WTC11 (cell line): Measurements from ENCODE around the gene SOX18. TPM values are rescaled to one million over a fixed set of nuclear protein-coding genes. Genes with fewer than 3 reads are reported as not detected.

Experiments
- ATAC-seq: fragments of 200-7000 bp; cut with Tn5 transposase; 2 replicates; pipeline ENCODE4 v1.10.0; 2021; ENCODE audit warnings: mild to moderate bottlenecking, moderate library complexity
- CTCF ChIA-PET: fragments of 300-600 bp; sonication (Branson Sonifier 250); formaldehyde crosslinking; loops from one replicate; lab custom pipeline; 2021; ENCODE audit warnings: antibody characterized with exemption; lab: Charles Lee
- POLR2A ChIA-PET: fragments of 350-600 bp; sonication (Branson Sonifier 250); formaldehyde crosslinking; loops from one replicate; lab custom pipeline; 2021; ENCODE audit warnings: antibody characterized with exemption; lab: Charles Lee
- DNase-seq: peaks from one replicate; pipeline ENCODE4 v3.0.0; 2021; ENCODE audit warnings: low spot score
- H3K27ac Mint-ChIP-seq: 2 replicates; pipeline ENCODE4 v1.8.0; 2021; ENCODE audit warnings: mixed read lengths
- H3K27me3 Mint-ChIP-seq: 2 replicates; pipeline ENCODE4 v1.8.0; 2021; ENCODE audit warnings: low read depth, mild to moderate bottlenecking, moderate library complexity, mixed read lengths
- H3K36me3 Mint-ChIP-seq: 2 replicates; pipeline ENCODE4 v1.8.0; 2021; ENCODE audit warnings: mixed read lengths
- H3K4me1 Mint-ChIP-seq: 2 replicates; pipeline ENCODE4 v1.8.0; 2022; ENCODE audit warnings: mixed read lengths
- H3K4me3 Mint-ChIP-seq: 2 replicates; pipeline ENCODE4 v1.8.0; 2021; ENCODE audit warnings: mild to moderate bottlenecking, moderate library complexity, mixed read lengths
- H3K9me3 Mint-ChIP-seq: 2 replicates; pipeline ENCODE4 v1.8.0; 2021; ENCODE audit warnings: mixed read lengths
- ATF1 ChIP-seq: sonication (generic); formaldehyde crosslinking; IDR thresholded peaks from 2 replicates; pipeline ENCODE4 v1.8.1; 2023; ENCODE audit warnings: mild to moderate bottlenecking, moderate library complexity, missing genetic modification reagents
- ETV6 ChIP-seq: sonication (generic); formaldehyde crosslinking; IDR thresholded peaks from 2 replicates; pipeline ENCODE4 v1.8.1; 2022; ENCODE audit warnings: mild to moderate bottlenecking, missing genetic modification reagents
- GTF2I ChIP-seq: fragments of 250-450 bp; sonication (Bioruptor Pico); conservative IDR thresholded peaks from 2 replicates; pipeline ENCODE4 v1.4.0; 2021; ENCODE audit warnings: mild to moderate bottlenecking
- HMGA2 ChIP-seq: fragments of 250-450 bp; sonication (Bioruptor Pico); IDR thresholded peaks from 2 replicates; pipeline ENCODE4 v1.4.0; 2021; ENCODE audit warnings: mild to moderate bottlenecking, moderate library complexity
- IRF2 ChIP-seq: sonication (generic); formaldehyde crosslinking; IDR thresholded peaks from 2 replicates; pipeline ENCODE4 v1.8.0; 2022; ENCODE audit warnings: low read depth, missing genetic modification reagents, borderline replicate concordance
- MXD4 ChIP-seq: fragments of 250-450 bp; sonication (Bioruptor Pico); IDR thresholded peaks from 2 replicates; pipeline ENCODE4 v1.8.0; 2021; ENCODE audit warnings: mild to moderate bottlenecking, moderate library complexity, borderline replicate concordance
- NR3C1 ChIP-seq: sonication (generic); formaldehyde crosslinking; conservative IDR thresholded peaks from 2 replicates; pipeline ENCODE4 v1.8.1; 2023; ENCODE audit warnings: low read depth, mild to moderate bottlenecking, missing genetic modification reagents
- SOX15 ChIP-seq: fragments of 250-450 bp; sonication (Bioruptor Pico); IDR thresholded peaks from 2 replicates; pipeline ENCODE4 v1.9.0; 2021; ENCODE audit warnings: mild to moderate bottlenecking
- SP1 ChIP-seq: sonication (generic); formaldehyde crosslinking; conservative IDR thresholded peaks from 2 replicates; pipeline ENCODE4 v1.8.1; 2022; ENCODE audit warnings: missing genetic modification reagents
- TEAD4 ChIP-seq: sonication (generic); formaldehyde crosslinking; IDR thresholded peaks from 2 replicates; pipeline ENCODE4 v1.8.0; 2022; ENCODE audit warnings: mild to moderate bottlenecking, missing genetic modification reagents
- ZNF219 ChIP-seq: sonication (generic); formaldehyde crosslinking; IDR thresholded peaks from 2 replicates; pipeline ENCODE4 v1.8.0; 2023; ENCODE audit warnings: missing genetic modification reagents, mild to moderate bottlenecking, borderline replicate concordance
- ZNF423 ChIP-seq: fragments of 250-450 bp; sonication (Bioruptor Pico); IDR thresholded peaks from 2 replicates; pipeline ENCODE4 v2.1.2; 2022; ENCODE audit warnings: mild to moderate bottlenecking, moderate library complexity
- ZNF671 ChIP-seq: fragments of 250-450 bp; sonication (Bioruptor Pico); IDR thresholded peaks from 2 replicates; pipeline ENCODE4 v1.8.0; 2021; ENCODE audit warnings: mild to moderate bottlenecking
- total RNA-seq: library from RNA; stranded (reverse); gene quantifications from 3 replicates; pipeline ENCODE4 v1.2.3, GENCODE V29; 2021
- TF ChIP-seq, protein P1 (sequence below): sonication (generic); formaldehyde crosslinking; IDR thresholded peaks from 2 replicates; pipeline ENCODE4 v1.8.0; 2022; ENCODE audit warnings: mild to moderate bottlenecking, missing genetic modification reagents
- TF ChIP-seq, protein P2 (sequence below): sonication (generic); formaldehyde crosslinking; IDR thresholded peaks from 2 replicates; pipeline ENCODE4 v1.8.0; 2022; ENCODE audit warnings: missing genetic modification reagents
- TF ChIP-seq, protein P3 (sequence below): sonication (generic); formaldehyde crosslinking; IDR thresholded peaks from 2 replicates; pipeline ENCODE4 v1.8.1; 2022; ENCODE audit warnings: low read depth, missing genetic modification reagents, borderline replicate concordance
- TF ChIP-seq, protein P4 (sequence below): fragments of 250-450 bp; sonication (Bioruptor Pico); conservative IDR thresholded peaks from 2 replicates; pipeline ENCODE4 v1.9.0; 2021; ENCODE audit warnings: mild to moderate bottlenecking
- TF ChIP-seq, protein P5 (sequence below): sonication (generic); formaldehyde crosslinking; IDR thresholded peaks from 2 replicates; pipeline ENCODE4 v1.8.1; 2023; ENCODE audit warnings: mild to moderate bottlenecking, moderate library complexity, missing genetic modification reagents
- TF ChIP-seq, protein P6 (sequence below): fragments of 200-600 bp; IDR thresholded peaks from 2 replicates; pipeline ENCODE4 v1.8.0; 2022; ENCODE audit warnings: antibody characterized with exemption

SOX18 gene
- total RNA-seq, 1 experiment from 2014 or later: 0.81 TPM

DNA sequence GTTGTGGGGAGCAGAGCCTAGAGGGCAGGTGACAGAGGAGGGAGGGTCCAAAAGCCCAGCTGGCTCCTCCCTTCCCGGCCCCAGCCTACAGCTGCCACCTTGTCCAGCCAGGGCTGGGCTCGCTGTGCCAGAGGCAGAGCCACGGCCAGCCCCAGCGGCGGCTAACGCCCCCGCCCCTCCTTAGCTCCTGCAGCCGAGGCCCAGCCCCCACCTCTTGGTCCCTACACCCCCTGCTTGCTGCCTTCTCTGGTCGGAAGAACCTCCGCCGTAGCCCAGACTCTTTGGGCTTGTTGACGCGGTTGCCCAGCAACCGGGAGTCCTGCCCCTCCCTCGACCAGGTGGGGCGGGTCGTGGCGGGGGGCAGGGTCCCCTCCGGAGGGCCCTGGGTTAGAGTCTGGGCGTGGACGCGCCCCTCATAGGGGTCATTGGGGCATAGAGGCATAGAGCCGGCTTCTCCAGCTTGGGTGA lies 35.3 kb upstream of the SOX18 start:
- Mint-ChIP-seq H3K27ac (no peak overlapping the region), H3K36me3 (no peaks in the 10 kb centered on the region), H3K9me3 (0 out of 2 replicates have a peak, but pooled peaks cover 3% of the 10 kb centered on the region), H3K4me1 (peaks cover 21% of the 10 kb centered on the region), H3K4me3 (peak overlapping the region; percentile 85), H3K27me3 (peaks cover 59% of the 10 kb centered on the region)
- peak; percentile 46 for ATAC-seq
- ChIA-PET POLR2A (interaction anchor here (0.9 kb wide), 1 partner anchor 34 kb away, joined by 4 read pairs; no protein-coding TSS in a partner anchor), CTCF (interaction anchor here (0.6 to 5.6 kb wide), 17 partner anchors 8 to 309 kb away, joined by 3 to 119 read pairs (median 6); partner anchors contain the start of genes C20orf204, PRPF6 and SAMD10)
- TF ChIP-seq MXD4 (CRISPR knock-in tag): no peak
- no peak for TF ChIP-seq ZNF423 (CRISPR knock-in tag)
- TF ChIP-seq IRF2 (CRISPR knock-in tag): no peak
- TF ChIP-seq SOX15 (CRISPR knock-in tag): no peak
- no peak for TF ChIP-seq NR3C1 (CRISPR knock-in tag)
- TF ChIP-seq HMGA2 (CRISPR knock-in tag): no peak
- TF ChIP-seq, protein P1, sequence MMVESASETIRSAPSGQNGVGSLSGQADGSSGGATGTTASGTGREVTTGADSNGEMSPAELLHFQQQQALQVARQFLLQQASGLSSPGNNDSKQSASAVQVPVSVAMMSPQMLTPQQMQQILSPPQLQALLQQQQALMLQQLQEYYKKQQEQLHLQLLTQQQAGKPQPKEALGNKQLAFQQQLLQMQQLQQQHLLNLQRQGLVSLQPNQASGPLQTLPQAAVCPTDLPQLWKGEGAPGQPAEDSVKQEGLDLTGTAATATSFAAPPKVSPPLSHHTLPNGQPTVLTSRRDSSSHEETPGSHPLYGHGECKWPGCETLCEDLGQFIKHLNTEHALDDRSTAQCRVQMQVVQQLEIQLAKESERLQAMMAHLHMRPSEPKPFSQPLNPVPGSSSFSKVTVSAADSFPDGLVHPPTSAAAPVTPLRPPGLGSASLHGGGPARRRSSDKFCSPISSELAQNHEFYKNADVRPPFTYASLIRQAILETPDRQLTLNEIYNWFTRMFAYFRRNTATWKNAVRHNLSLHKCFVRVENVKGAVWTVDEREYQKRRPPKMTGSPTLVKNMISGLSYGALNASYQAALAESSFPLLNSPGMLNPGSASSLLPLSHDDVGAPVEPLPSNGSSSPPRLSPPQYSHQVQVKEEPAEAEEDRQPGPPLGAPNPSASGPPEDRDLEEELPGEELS (CRISPR knock-in tag): no peak
- TF ChIP-seq SP1 (CRISPR knock-in tag): no peak; the same call in 1 of the 2 replicates
- TF ChIP-seq, protein P2, sequence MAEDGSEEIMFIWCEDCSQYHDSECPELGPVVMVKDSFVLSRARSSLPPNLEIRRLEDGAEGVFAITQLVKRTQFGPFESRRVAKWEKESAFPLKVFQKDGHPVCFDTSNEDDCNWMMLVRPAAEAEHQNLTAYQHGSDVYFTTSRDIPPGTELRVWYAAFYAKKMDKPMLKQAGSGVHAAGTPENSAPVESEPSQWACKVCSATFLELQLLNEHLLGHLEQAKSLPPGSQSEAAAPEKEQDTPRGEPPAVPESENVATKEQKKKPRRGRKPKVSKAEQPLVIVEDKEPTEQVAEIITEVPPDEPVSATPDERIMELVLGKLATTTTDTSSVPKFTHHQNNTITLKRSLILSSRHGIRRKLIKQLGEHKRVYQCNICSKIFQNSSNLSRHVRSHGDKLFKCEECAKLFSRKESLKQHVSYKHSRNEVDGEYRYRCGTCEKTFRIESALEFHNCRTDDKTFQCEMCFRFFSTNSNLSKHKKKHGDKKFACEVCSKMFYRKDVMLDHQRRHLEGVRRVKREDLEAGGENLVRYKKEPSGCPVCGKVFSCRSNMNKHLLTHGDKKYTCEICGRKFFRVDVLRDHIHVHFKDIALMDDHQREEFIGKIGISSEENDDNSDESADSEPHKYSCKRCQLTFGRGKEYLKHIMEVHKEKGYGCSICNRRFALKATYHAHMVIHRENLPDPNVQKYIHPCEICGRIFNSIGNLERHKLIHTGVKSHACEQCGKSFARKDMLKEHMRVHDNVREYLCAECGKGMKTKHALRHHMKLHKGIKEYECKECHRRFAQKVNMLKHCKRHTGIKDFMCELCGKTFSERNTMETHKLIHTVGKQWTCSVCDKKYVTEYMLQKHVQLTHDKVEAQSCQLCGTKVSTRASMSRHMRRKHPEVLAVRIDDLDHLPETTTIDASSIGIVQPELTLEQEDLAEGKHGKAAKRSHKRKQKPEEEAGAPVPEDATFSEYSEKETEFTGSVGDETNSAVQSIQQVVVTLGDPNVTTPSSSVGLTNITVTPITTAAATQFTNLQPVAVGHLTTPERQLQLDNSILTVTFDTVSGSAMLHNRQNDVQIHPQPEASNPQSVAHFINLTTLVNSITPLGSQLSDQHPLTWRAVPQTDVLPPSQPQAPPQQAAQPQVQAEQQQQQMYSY (CRISPR knock-in tag): no peak
- no peak for TF ChIP-seq ZNF671 (CRISPR knock-in tag)
- TF ChIP-seq, protein P3, sequence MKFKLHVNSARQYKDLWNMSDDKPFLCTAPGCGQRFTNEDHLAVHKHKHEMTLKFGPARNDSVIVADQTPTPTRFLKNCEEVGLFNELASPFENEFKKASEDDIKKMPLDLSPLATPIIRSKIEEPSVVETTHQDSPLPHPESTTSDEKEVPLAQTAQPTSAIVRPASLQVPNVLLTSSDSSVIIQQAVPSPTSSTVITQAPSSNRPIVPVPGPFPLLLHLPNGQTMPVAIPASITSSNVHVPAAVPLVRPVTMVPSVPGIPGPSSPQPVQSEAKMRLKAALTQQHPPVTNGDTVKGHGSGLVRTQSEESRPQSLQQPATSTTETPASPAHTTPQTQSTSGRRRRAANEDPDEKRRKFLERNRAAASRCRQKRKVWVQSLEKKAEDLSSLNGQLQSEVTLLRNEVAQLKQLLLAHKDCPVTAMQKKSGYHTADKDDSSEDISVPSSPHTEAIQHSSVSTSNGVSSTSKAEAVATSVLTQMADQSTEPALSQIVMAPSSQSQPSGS (CRISPR knock-in tag): no peak
- TF ChIP-seq ETV6: no peak
- TF ChIP-seq TEAD4 (CRISPR knock-in tag): no peak
- no peak for TF ChIP-seq ZNF219 (CRISPR knock-in tag)
- no peak for TF ChIP-seq GTF2I (CRISPR knock-in tag)
- TF ChIP-seq, protein P4, sequence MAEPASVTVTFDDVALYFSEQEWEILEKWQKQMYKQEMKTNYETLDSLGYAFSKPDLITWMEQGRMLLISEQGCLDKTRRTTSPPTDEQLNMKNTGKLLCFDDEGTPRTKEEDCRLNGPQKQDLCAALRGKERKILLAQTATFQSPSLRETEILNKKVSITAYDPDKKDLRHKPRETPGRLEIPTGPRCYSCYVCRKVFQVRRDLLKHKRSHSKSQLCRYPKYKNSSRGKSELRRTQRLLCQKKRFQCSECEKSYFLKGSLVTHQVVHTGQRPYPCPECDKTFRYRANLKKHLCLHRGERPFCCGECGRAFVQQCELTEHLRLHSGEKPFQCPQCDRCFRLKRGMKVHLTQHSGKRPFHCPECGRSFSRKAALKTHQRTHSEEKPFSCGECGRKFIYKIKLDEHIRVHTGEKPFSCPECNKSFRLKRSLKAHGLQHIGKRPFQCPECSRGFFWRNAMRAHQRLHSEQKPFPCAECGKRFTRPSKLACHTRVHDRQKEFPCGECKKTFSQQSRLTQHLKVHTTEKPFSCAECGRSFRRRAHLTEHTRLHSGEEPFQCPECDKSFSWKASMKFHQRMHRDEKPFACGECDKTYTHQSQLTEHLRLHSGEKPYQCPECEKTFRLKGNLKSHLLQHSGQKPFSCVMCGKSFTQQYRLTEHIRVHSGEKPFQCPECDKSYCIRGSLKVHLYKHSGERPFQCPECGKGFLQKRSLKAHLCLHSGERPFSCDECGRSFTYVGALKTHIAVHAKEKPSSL (CRISPR knock-in tag): no peak
- TF ChIP-seq, protein P5, sequence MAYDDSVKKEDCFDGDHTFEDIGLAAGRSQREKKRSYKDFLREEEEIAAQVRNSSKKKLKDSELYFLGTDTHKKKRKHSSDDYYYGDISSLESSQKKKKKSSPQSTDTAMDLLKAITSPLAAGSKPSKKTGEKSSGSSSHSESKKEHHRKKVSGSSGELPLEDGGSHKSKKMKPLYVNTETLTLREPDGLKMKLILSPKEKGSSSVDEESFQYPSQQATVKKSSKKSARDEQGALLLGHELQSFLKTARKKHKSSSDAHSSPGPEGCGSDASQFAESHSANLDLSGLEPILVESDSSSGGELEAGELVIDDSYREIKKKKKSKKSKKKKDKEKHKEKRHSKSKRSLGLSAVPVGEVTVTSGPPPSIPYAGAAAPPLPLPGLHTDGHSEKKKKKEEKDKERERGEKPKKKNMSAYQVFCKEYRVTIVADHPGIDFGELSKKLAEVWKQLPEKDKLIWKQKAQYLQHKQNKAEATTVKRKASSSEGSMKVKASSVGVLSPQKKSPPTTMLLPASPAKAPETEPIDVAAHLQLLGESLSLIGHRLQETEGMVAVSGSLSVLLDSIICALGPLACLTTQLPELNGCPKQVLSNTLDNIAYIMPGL (CRISPR knock-in tag): no peak
- TF ChIP-seq, protein P6, sequence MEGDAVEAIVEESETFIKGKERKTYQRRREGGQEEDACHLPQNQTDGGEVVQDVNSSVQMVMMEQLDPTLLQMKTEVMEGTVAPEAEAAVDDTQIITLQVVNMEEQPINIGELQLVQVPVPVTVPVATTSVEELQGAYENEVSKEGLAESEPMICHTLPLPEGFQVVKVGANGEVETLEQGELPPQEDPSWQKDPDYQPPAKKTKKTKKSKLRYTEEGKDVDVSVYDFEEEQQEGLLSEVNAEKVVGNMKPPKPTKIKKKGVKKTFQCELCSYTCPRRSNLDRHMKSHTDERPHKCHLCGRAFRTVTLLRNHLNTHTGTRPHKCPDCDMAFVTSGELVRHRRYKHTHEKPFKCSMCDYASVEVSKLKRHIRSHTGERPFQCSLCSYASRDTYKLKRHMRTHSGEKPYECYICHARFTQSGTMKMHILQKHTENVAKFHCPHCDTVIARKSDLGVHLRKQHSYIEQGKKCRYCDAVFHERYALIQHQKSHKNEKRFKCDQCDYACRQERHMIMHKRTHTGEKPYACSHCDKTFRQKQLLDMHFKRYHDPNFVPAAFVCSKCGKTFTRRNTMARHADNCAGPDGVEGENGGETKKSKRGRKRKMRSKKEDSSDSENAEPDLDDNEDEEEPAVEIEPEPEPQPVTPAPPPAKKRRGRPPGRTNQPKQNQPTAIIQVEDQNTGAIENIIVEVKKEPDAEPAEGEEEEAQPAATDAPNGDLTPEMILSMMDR: no peak
- TF ChIP-seq ATF1 (CRISPR knock-in tag): no peak
- peak; percentile 54 for DNase-seq
